Keratinocyte (primary cell): ENCODE measurements around the gene FBN2. TPM values are rescaled to one million over a fixed set of nuclear protein-coding genes. Genes with fewer than 3 reads are reported as not detected.

Source experiments
- DNase-seq: peaks from one replicate; pipeline ENCODE4 v3.0.0-alpha.2; 2011; ENCODE audit warnings: low read depth, missing footprints, low spot score
- FAIRE-seq: peaks from 2 replicates; lab custom pipeline; 2011; peaks lifted over from hg19 to GRCh38; lab: Jason Lieb, UNC
- H2AFZ ChIP-seq: 2 replicates; pipeline ENCODE4 v1.6.0; 2012; ENCODE audit warnings: low read length, control low read depth, inconsistent platforms; ENCODE audit not compliant: control insufficient read depth
- H3K27ac ChIP-seq: 2 replicates; pipeline ENCODE4 v1.5.1; 2011; ENCODE audit warnings: low read length; ENCODE audit not compliant: control insufficient read depth, insufficient read depth
- H3K27me3 ChIP-seq: 3 replicates; pipeline ENCODE4 v1.6.0; 2011; ENCODE audit warnings: low read length; ENCODE audit not compliant: control insufficient read depth, insufficient read depth; ENCODE audit errors: extremely low read depth
- H3K36me3 ChIP-seq, 2 experiments: 2 replicates in 1 of 2; 3 replicates in 1 of 2; pipeline ENCODE4 v1.5.1; 2011; ENCODE audit warnings: low read length in 2 of 2, mild to moderate bottlenecking in 1 of 2; ENCODE audit not compliant: control insufficient read depth in 2 of 2, insufficient read depth in 2 of 2; ENCODE audit errors: extremely low read depth in 1 of 2
- H3K4me1 ChIP-seq: 3 replicates; pipeline ENCODE4 v1.5.1; 2011; ENCODE audit warnings: low read length; ENCODE audit not compliant: control insufficient read depth, insufficient read depth; ENCODE audit errors: extremely low read depth
- H3K4me2 ChIP-seq: 3 replicates; pipeline ENCODE4 v1.6.0; 2011; ENCODE audit warnings: low read depth, low read length; ENCODE audit not compliant: control insufficient read depth, insufficient read depth; ENCODE audit errors: extremely low read depth
- H3K4me3 ChIP-seq, 3 experiments: fragments of 200-600 bp in 1 of 3; sonication (generic) in 1 of 3; 2 replicates in 2 of 3; 3 replicates in 1 of 3; pipeline ENCODE4 v1.5.1; 2011 to 2016; ENCODE audit warnings: low read length in 3 of 3, mild to moderate bottlenecking in 3 of 3, control low read depth in 2 of 3, inconsistent platforms in 1 of 3, low read depth in 1 of 3, mixed read lengths in 1 of 3, mixed run types in 1 of 3, moderate library complexity in 1 of 3; ENCODE audit not compliant: control insufficient read depth in 2 of 3, insufficient read depth in 2 of 3; ENCODE audit errors: extremely low read depth in 1 of 3
- H3K79me2 ChIP-seq: 2 replicates; pipeline ENCODE4 v1.6.0; 2012; ENCODE audit warnings: low read length; ENCODE audit not compliant: control insufficient read depth, insufficient read depth
- H3K9ac ChIP-seq: 3 replicates; pipeline ENCODE4 v1.6.0; 2011; ENCODE audit warnings: low read length; ENCODE audit not compliant: control insufficient read depth, insufficient read depth; ENCODE audit errors: extremely low read depth
- H3K9me1 ChIP-seq: 3 replicates; pipeline ENCODE4 v1.6.0; 2011; ENCODE audit warnings: low read length; ENCODE audit not compliant: control insufficient read depth, insufficient read depth; ENCODE audit errors: extremely low read depth
- H3K9me3 ChIP-seq: 2 replicates; pipeline ENCODE4 v1.5.1; 2012; ENCODE audit warnings: low read depth, low read length; ENCODE audit not compliant: control insufficient read depth
- H4K20me1 ChIP-seq: 3 replicates; pipeline ENCODE4 v1.6.0; 2011; ENCODE audit warnings: low read length; ENCODE audit not compliant: control insufficient read depth, insufficient read depth; ENCODE audit errors: extremely low read depth
- EZH2 ChIP-seq: IDR thresholded peaks from one replicate; pipeline ENCODE4 v1.6.1; 2012; ENCODE audit warnings: inconsistent platforms, mild to moderate bottlenecking, low read length, moderate library complexity
- dilution Hi-C: fragments of 300-500 bp; cut with MboI; formaldehyde crosslinking; loops from one replicate; pipeline ENCODE4 v1.7.0; 2020; ENCODE audit warnings: low sequenced_read_pairs; ENCODE audit not compliant: extremely low pct_ligation_motif_present
- polyA plus RNA-seq, 5 experiments: library from polyadenylated mRNA; depleted of rRNA in 3 of 5; stranded (reverse) in 3 of 5; stranded (forward) in 1 of 5; unstranded in 1 of 5; fragments of >200 nt; gene quantifications; 1 replicate in 1 of 5; 2 replicates in 3 of 5; 3 replicates in 1 of 5; pipeline versions ENCODE4 v1.2.1 to v1.2.3, GENCODE V29; 2011 to 2012; ENCODE audit warnings: missing spikeins in 2 of 5, low read depth in 1 of 5, low replicate concordance in 1 of 5
- TF ChIP-seq, protein P1 (sequence below), 3 experiments: IDR thresholded peaks in 1 of 3; conservative IDR thresholded peaks in 1 of 3; optimal IDR thresholded peaks in 1 of 3; 2 replicates in 2 of 3; 3 replicates in 1 of 3; pipeline versions ENCODE3 to v1.5.1; 2011; ENCODE audit warnings: low read length in 3 of 3, mild to moderate bottlenecking in 3 of 3, moderate library complexity in 2 of 3, control low read depth in 1 of 3, inconsistent platforms in 1 of 3; ENCODE audit not compliant: insufficient read depth in 2 of 3; ENCODE audit errors: extremely low read depth in 1 of 3

The FBN2 gene
- polyA plus RNA-seq, 1 donor (not counting 4 experiments of a cell fraction or from before 2014, with no cell fraction given): 30.1 TPM

DNA sequence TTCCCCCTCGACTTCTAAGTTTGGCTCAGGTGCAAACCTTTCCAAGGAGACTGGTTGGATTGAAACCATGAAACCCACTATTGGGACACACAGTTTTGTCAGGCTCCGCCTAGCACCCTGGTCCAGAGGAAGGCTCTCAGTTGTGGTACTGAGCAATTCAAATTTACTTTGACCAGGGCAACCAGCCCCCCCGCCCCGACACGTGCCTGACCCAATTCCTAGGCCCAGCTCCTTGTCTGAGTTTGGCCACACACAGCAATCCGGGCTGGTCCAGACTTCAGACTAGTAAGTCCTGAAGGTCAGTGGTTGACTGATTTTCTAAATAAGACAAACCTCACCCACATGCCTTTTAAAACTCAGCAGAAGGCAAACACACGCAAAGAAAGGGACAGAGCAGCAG, 321.8 kb downstream of the FBN2 start:
- Histone ChIP-seq H2AFZ (no peak overlapping the region), H4K20me1 (no peaks in the 10 kb centered on the region), H3K79me2 (no peaks in the 10 kb centered on the region), H3K4me1 (peaks cover 3% of the 10 kb centered on the region), H3K27me3 (no peaks in the 10 kb centered on the region), H3K9me3 (no peaks in the 10 kb centered on the region), H3K9me1 (no peaks in the 10 kb centered on the region), H3K4me3 (no peak overlapping the region), H3K36me3 (no peaks in the 10 kb centered on the region), H3K9ac (no peak overlapping the region), H3K27ac (no peak overlapping the region), H3K4me2 (no peak overlapping the region)
- TF ChIP-seq EZH2: no peak
- FAIRE-seq (no peak), DNase-seq (no peak)
- dilution Hi-C loops: no loop called here

DNA sequence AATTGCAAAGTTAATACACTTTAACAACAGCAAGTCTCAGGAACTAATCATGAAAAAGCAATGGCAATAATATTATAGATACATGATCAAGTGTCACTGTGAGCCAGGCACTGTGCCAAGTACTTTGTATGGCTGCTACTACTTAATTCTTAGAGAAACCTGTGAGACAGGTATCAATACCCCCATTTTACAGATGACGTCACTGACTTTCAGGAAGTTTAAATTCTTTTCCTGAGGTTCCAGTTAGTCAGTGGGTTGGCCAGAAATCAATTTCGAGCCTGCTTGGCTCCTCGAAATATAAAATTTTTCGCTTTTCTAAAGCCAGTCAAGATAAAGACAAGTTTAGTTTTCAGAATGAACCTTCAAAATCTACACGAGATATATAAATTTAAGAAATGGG, 324.2 kb downstream of the FBN2 start:
- Histone ChIP-seq H4K20me1 (no peaks in the 10 kb centered on the region), H3K9me3 (no peaks in the 10 kb centered on the region), H3K9me1 (no peaks in the 10 kb centered on the region), H2AFZ (no peak overlapping the region), H3K4me1 (peaks cover 3% of the 10 kb centered on the region), H3K4me3 (no peak overlapping the region), H3K4me2 (no peak overlapping the region), H3K27me3 (no peaks in the 10 kb centered on the region), H3K36me3 (no peaks in the 10 kb centered on the region), H3K79me2 (no peaks in the 10 kb centered on the region), H3K9ac (no peak overlapping the region), H3K27ac (no peak overlapping the region)
- dilution Hi-C loops: no loop called here
- TF ChIP-seq, protein P1, sequence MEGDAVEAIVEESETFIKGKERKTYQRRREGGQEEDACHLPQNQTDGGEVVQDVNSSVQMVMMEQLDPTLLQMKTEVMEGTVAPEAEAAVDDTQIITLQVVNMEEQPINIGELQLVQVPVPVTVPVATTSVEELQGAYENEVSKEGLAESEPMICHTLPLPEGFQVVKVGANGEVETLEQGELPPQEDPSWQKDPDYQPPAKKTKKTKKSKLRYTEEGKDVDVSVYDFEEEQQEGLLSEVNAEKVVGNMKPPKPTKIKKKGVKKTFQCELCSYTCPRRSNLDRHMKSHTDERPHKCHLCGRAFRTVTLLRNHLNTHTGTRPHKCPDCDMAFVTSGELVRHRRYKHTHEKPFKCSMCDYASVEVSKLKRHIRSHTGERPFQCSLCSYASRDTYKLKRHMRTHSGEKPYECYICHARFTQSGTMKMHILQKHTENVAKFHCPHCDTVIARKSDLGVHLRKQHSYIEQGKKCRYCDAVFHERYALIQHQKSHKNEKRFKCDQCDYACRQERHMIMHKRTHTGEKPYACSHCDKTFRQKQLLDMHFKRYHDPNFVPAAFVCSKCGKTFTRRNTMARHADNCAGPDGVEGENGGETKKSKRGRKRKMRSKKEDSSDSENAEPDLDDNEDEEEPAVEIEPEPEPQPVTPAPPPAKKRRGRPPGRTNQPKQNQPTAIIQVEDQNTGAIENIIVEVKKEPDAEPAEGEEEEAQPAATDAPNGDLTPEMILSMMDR (optimal IDR thresholded peaks at IDR 0.05 in 1 of 3, IDR thresholded peaks at IDR 0.05 in 1 of 3, conservative IDR thresholded peaks at IDR 0.05 in 1 of 3; ENCODE audit: extremely low read depth in 1 of 3, insufficient read depth in 2 of 3, low read length in 3 of 3): no peak
- no peak for TF ChIP-seq EZH2
- no peak for FAIRE-seq
- DNase-seq: no peak

GRCh38 chr5:128213340-128213739, 324.7 kb downstream of the FBN2 start:
- Histone ChIP-seq H3K9ac (no peak overlapping the region), H3K4me1 (peaks cover 3% of the 10 kb centered on the region), H3K27ac (no peak overlapping the region), H3K36me3 (no peaks in the 10 kb centered on the region), H3K27me3 (no peaks in the 10 kb centered on the region), H3K79me2 (no peaks in the 10 kb centered on the region), H2AFZ (no peak overlapping the region), H3K9me1 (no peaks in the 10 kb centered on the region), H3K4me3 (no peak overlapping the region), H3K4me2 (no peak overlapping the region), H4K20me1 (no peaks in the 10 kb centered on the region), H3K9me3 (no peaks in the 10 kb centered on the region)
- peak; percentile 13 for DNase-seq
- dilution Hi-C loops: no loop called here
- TF ChIP-seq, protein P1 (optimal IDR thresholded peaks at IDR 0.05 in 1 of 3, IDR thresholded peaks at IDR 0.05 in 1 of 3, conservative IDR thresholded peaks at IDR 0.05 in 1 of 3; ENCODE audit: extremely low read depth in 1 of 3, insufficient read depth in 2 of 3, low read length in 3 of 3): peak; percentile 63 to 78 (median 68)
- TF ChIP-seq EZH2: no peak
- peak; percentile 95 for FAIRE-seq
